ENCODE results near the gene KASH5. TPM values are rescaled to one million over a fixed set of nuclear protein-coding genes. Genes with fewer than 3 reads are reported as not detected.

KASH5 gene
- total and polyA plus RNA-seq, 2 of the 13 experiments (the other 11 are each of a cell fraction or from before 2014, with no cell fraction given) = not detected

DNA sequence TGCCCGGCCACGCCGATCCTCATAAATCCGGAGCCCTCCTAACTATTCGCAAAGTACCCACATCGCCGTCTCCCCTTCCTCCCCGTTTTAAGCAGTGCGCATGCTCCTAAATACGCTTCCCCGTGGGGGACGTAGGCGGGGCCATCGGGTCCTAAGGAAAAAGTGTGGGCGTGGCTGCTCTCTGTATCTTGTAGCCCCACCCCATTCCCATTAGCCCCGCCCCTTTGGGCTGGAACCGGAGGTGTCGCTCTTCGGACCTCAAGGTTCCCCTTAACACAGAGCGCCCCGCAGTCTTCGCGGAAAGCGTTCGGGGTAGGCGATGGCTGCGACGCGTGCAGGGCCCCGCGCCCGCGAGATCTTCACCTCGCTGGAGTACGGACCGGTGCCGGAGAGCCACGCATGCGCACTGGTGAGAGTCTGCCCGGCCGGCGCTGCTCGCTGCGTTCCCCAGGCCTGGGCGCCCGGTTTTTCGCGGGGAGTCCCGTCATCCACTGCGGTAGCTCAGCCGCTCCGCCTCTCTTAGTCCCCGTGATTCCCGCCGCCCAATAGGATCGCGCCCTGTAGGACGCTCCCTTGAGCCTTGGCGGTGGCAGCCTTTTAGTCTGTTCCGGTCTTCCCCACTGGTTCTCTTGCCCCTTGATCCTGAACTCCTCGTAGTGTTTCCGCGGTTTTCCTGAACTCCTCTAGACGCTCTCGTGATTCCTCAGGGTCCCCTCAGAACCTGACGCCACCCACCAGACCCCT lies 65.1 kb downstream of the KASH5 start, which contains the start of gene ALDH16A1 (continued):
- TF ChIP-seq NFAT5 (CRISPR knock-in tag; IDR thresholded peaks at IDR 0.05) (no peak), CENPX (CRISPR knock-in tag; IDR thresholded peaks at IDR 0.05) (no peak), U2AF1 (optimal IDR thresholded peaks at IDR 0.05; ENCODE audit: low read depth, low read length) (no peak), MTF1 (CRISPR knock-in tag; IDR thresholded peaks at IDR 0.05) (no peak), ZNF17 (CRISPR knock-in tag; IDR thresholded peaks at IDR 0.05) (no peak), NONO (IDR thresholded peaks at IDR 0.05) (no peak), NONO (CRISPR knock-in tag; conservative IDR thresholded peaks at IDR 0.05) (peak; percentile 19; the same call in 1 of the 2 replicates), RBM39 (IDR thresholded peaks at IDR 0.05; ENCODE audit: low read depth, low read length, poor library complexity, severe bottlenecking) (peak; percentile 82), ZSCAN31 (CRISPR knock-in tag; IDR thresholded peaks at IDR 0.05; ENCODE audit: low read depth) (peak; percentile 52; the same call in 1 of the 2 replicates), ZNF292 (CRISPR knock-in tag; IDR thresholded peaks at IDR 0.05; ENCODE audit: borderline replicate concordance, low read depth) (no peak), TCF7 (IDR thresholded peaks at IDR 0.05; ENCODE audit: low read depth) (no peak), MIER3 (CRISPR knock-in tag; IDR thresholded peaks at IDR 0.05; ENCODE audit: borderline replicate concordance) (no peak), ZFP37 (CRISPR knock-in tag; IDR thresholded peaks at IDR 0.05; ENCODE audit: borderline replicate concordance) (no peak), PLRG1 (conservative IDR thresholded peaks at IDR 0.05) (no peak), ZBTB42 (CRISPR knock-in tag; IDR thresholded peaks at IDR 0.05) (peak; percentile 72; the same call in 1 of the 2 replicates), HMGXB4 (CRISPR knock-in tag; IDR thresholded peaks at IDR 0.05; ENCODE audit: borderline replicate concordance in 1 of 2, low read depth in 1 of 2) (peak in 1 of 2 experiments; percentile 56; a peak in 2 of 4 replicates), ZEB1 (IDR thresholded peaks at IDR 0.05; ENCODE audit: insufficient replicate concordance, low read depth) (no peak)
- TF ChIP-seq, protein P1, sequence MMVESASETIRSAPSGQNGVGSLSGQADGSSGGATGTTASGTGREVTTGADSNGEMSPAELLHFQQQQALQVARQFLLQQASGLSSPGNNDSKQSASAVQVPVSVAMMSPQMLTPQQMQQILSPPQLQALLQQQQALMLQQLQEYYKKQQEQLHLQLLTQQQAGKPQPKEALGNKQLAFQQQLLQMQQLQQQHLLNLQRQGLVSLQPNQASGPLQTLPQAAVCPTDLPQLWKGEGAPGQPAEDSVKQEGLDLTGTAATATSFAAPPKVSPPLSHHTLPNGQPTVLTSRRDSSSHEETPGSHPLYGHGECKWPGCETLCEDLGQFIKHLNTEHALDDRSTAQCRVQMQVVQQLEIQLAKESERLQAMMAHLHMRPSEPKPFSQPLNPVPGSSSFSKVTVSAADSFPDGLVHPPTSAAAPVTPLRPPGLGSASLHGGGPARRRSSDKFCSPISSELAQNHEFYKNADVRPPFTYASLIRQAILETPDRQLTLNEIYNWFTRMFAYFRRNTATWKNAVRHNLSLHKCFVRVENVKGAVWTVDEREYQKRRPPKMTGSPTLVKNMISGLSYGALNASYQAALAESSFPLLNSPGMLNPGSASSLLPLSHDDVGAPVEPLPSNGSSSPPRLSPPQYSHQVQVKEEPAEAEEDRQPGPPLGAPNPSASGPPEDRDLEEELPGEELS (CRISPR knock-in tag; IDR thresholded peaks at IDR 0.05) = no peak

Data from HepG2 (cell line).